ENCODE results near the gene IL17RE.
"Not testable (repeated sequence)": the region's sequence is repeated elsewhere in the genome, so short reads cannot be mapped to it uniquely, and the experiment has no call there.

The IL17RE gene

GRCh38 chr3:9902372-9903237, at the start of gene IL17RE:
Gene IL17RE (plus strand): TSS chr3:9902848. CDS start chr3:9902933, 85 bp downstream.
- Histone ChIP-seq H3K27ac (ENCODE audit: low read depth, low read length) (no peak within 1 kb of the TSS), H3K27me3 (ENCODE audit: control insufficient read depth in 1 of 2, insufficient read depth in 2 of 2, low read length in 2 of 2) (no peaks in the 10 kb centered on the region), H3K4me3 (ENCODE audit: low read depth in 1 of 2, low read length in 2 of 2) (no peak within 1 kb of the TSS), H3K9ac (ENCODE audit: low read length) (no peak within 1 kb of the TSS), H3K4me1 (ENCODE audit: insufficient read depth, low read length) (peaks cover 8% of the 10 kb centered on the region), H3K9me3 (ENCODE audit: low read length) (no peaks in the 10 kb centered on the region), H3K36me3 (ENCODE audit: insufficient read depth, low read length) (no peaks in the 10 kb centered on the region)

GRCh38 chr3:9854291-9854940, 48.2 kb upstream of the IL17RE start:
- H3K9me3 ChIP-seq (ENCODE audit: low read length); H3K27ac ChIP-seq (ENCODE audit: low read depth, low read length); H3K9ac ChIP-seq (ENCODE audit: low read length); H3K4me1 ChIP-seq (ENCODE audit: insufficient read depth, low read length); H3K27me3 ChIP-seq (ENCODE audit: control insufficient read depth in 1 of 2, insufficient read depth in 2 of 2, low read length in 2 of 2); H3K4me3 ChIP-seq (ENCODE audit: low read depth in 1 of 2, low read length in 2 of 2); H3K36me3 ChIP-seq (ENCODE audit: insufficient read depth, low read length): not testable (repeated sequence)

- Histone ChIP-seq H3K36me3 (ENCODE audit: insufficient read depth, low read length) (no peaks in the 10 kb centered on the region), H3K9ac (ENCODE audit: low read length) (no peak overlapping the region), H3K27ac (ENCODE audit: low read depth, low read length) (no peak overlapping the region), H3K4me3 (ENCODE audit: low read depth in 1 of 2, low read length in 2 of 2) (no peak overlapping the region), H3K9me3 (ENCODE audit: low read length) (no peaks in the 10 kb centered on the region), H3K4me1 (ENCODE audit: insufficient read depth, low read length) (no peaks in the 10 kb centered on the region), H3K27me3 (ENCODE audit: control insufficient read depth in 1 of 2, insufficient read depth in 2 of 2, low read length in 2 of 2) (no peaks in the 10 kb centered on the region)
Observed at GRCh38 chr3:9855594-9855993, 47.1 kb upstream of the IL17RE start.

- Histone ChIP-seq H3K9ac (ENCODE audit: low read length) (no peak overlapping the region), H3K27me3 (ENCODE audit: control insufficient read depth in 1 of 2, insufficient read depth in 2 of 2, low read length in 2 of 2) (no peaks in the 10 kb centered on the region), H3K36me3 (ENCODE audit: insufficient read depth, low read length) (no peaks in the 10 kb centered on the region)
Observed at GRCh38 chr3:9859530-9860025, 43.1 kb upstream of the IL17RE start.

GRCh38 chr3:9861201-9861600, 41.4 kb upstream of the IL17RE start:
- Histone ChIP-seq H3K36me3 (ENCODE audit: insufficient read depth, low read length) (no peaks in the 10 kb centered on the region), H3K9me3 (ENCODE audit: low read length) (no peaks in the 10 kb centered on the region), H3K9ac (ENCODE audit: low read length) (no peak overlapping the region), H3K4me1 (ENCODE audit: insufficient read depth, low read length) (peaks cover 31% of the 10 kb centered on the region), H3K27ac (ENCODE audit: low read depth, low read length) (no peak overlapping the region), H3K27me3 (ENCODE audit: control insufficient read depth in 1 of 2, insufficient read depth in 2 of 2, low read length in 2 of 2) (no peaks in the 10 kb centered on the region), H3K4me3 (ENCODE audit: low read depth in 1 of 2, low read length in 2 of 2) (no peak overlapping the region)

More at GRCh38 chr3:9859530-9860025, 43.1 kb upstream of the IL17RE start:
- Histone ChIP-seq H3K4me1 (ENCODE audit: insufficient read depth, low read length) (peaks cover 14% of the 10 kb centered on the region), H3K27ac (ENCODE audit: low read depth, low read length) (no peak overlapping the region), H3K4me3 (ENCODE audit: low read depth in 1 of 2, low read length in 2 of 2) (no peak overlapping the region), H3K9me3 (ENCODE audit: low read length) (no peaks in the 10 kb centered on the region)

GRCh38 chr3:9861626-9862130, 41.0 kb upstream of the IL17RE start:
- Histone ChIP-seq H3K36me3 (ENCODE audit: insufficient read depth, low read length) (no peaks in the 10 kb centered on the region), H3K4me1 (ENCODE audit: insufficient read depth, low read length) (peaks cover 35% of the 10 kb centered on the region), H3K27ac (ENCODE audit: low read depth, low read length) (peak overlapping the region; percentile 61), H3K4me3 (ENCODE audit: low read depth in 1 of 2, low read length in 2 of 2) (no peak overlapping the region), H3K9me3 (ENCODE audit: low read length) (no peaks in the 10 kb centered on the region), H3K9ac (ENCODE audit: low read length) (no peak overlapping the region), H3K27me3 (ENCODE audit: control insufficient read depth in 1 of 2, insufficient read depth in 2 of 2, low read length in 2 of 2) (no peaks in the 10 kb centered on the region)

GRCh38 chr3:9862391-9863057, 40.1 kb upstream of the IL17RE start:
- no peak overlapping the region for H3K9ac ChIP-seq (ENCODE audit: low read length)
- peak overlapping the region; percentile 65 for H3K27ac ChIP-seq (ENCODE audit: low read depth, low read length)
- peak overlapping the region in 1 of 2 donors; percentile 43 for H3K4me3 ChIP-seq (ENCODE audit: low read depth in 1 of 2, low read length in 2 of 2)

GRCh38 chr3:9863058-9863772, 39.4 kb upstream of the IL17RE start:
- peaks cover 41% of the 10 kb centered on the region for H3K4me1 ChIP-seq (ENCODE audit: insufficient read depth, low read length)
- H3K36me3 ChIP-seq (ENCODE audit: insufficient read depth, low read length), result no peaks in the 10 kb centered on the region
- H3K27me3 ChIP-seq (ENCODE audit: control insufficient read depth in 1 of 2, insufficient read depth in 2 of 2, low read length in 2 of 2), result no peaks in the 10 kb centered on the region
- H3K9me3 ChIP-seq (ENCODE audit: low read length), result no peaks in the 10 kb centered on the region
- no peak overlapping the region for H3K4me3 ChIP-seq (ENCODE audit: low read depth in 1 of 2, low read length in 2 of 2)
- H3K9ac ChIP-seq (ENCODE audit: low read length), result no peak overlapping the region
- peak overlapping the region; percentile 65 for H3K27ac ChIP-seq (ENCODE audit: low read depth, low read length)

More at GRCh38 chr3:9862391-9863057, 40.1 kb upstream of the IL17RE start:
- no peaks in the 10 kb centered on the region for H3K36me3 ChIP-seq (ENCODE audit: insufficient read depth, low read length)
- no peaks in the 10 kb centered on the region for H3K9me3 ChIP-seq (ENCODE audit: low read length)
- H3K27me3 ChIP-seq (ENCODE audit: control insufficient read depth in 1 of 2, insufficient read depth in 2 of 2, low read length in 2 of 2), result no peaks in the 10 kb centered on the region
- peaks cover 41% of the 10 kb centered on the region for H3K4me1 ChIP-seq (ENCODE audit: insufficient read depth, low read length)

GRCh38 chr3:9864200-9864927, 38.3 kb upstream of the IL17RE start:
- Histone ChIP-seq H3K9me3 (ENCODE audit: low read length) (no peaks in the 10 kb centered on the region), H3K4me1 (ENCODE audit: insufficient read depth, low read length) (peaks cover 41% of the 10 kb centered on the region), H3K27me3 (ENCODE audit: control insufficient read depth in 1 of 2, insufficient read depth in 2 of 2, low read length in 2 of 2) (no peaks in the 10 kb centered on the region), H3K36me3 (ENCODE audit: insufficient read depth, low read length) (no peaks in the 10 kb centered on the region), H3K4me3 (ENCODE audit: low read depth in 1 of 2, low read length in 2 of 2) (peak overlapping the region in 1 of 2 donors; percentile 35), H3K27ac (ENCODE audit: low read depth, low read length) (peak overlapping the region; percentile 90), H3K9ac (ENCODE audit: low read length) (no peak overlapping the region)

- H3K36me3 ChIP-seq (ENCODE audit: insufficient read depth, low read length); H3K9ac ChIP-seq (ENCODE audit: low read length); H3K9me3 ChIP-seq (ENCODE audit: low read length); H3K27me3 ChIP-seq (ENCODE audit: control insufficient read depth in 1 of 2, insufficient read depth in 2 of 2, low read length in 2 of 2); H3K4me3 ChIP-seq (ENCODE audit: low read depth in 1 of 2, low read length in 2 of 2): not testable (repeated sequence)
- Histone ChIP-seq H3K4me1 (ENCODE audit: insufficient read depth, low read length) (peaks cover 41% of the 10 kb centered on the region), H3K27ac (ENCODE audit: low read depth, low read length) (peak overlapping the region; percentile 90)
Observed at GRCh38 chr3:9865125-9865637, 37.5 kb upstream of the IL17RE start.

All from muscle layer of colon (tissue), 2 donors.